SK-N-SH (cell line): Measurements from ENCODE around the gene DUSP23. TPM values are rescaled to one million over a fixed set of nuclear protein-coding genes. Genes with fewer than 3 reads are reported as not detected.

Experiments
- CTCF ChIA-PET: fragments of 300-600, 350-600 bp; formaldehyde crosslinking; extraction: SDS; loops from one replicate; lab custom pipeline; 2021; lab: Yijun Ruan, JAX
- POLR2A ChIA-PET: fragments of 350-600 bp; sonication (Branson Sonifier 250); formaldehyde crosslinking; extraction: SDS; loops from one replicate; lab custom pipeline; 2020; ENCODE audit warnings: antibody characterized with exemption, inconsistent platforms; lab: Yijun Ruan, JAX
- DNase-seq: peaks from one replicate; pipeline ENCODE4 v3.0.0; 2012
- H2AFZ ChIP-seq: fragments of 200-600 bp; sonication (generic); 2 replicates; pipeline ENCODE4 v1.8.1; 2016; ENCODE audit warnings: antibody characterized with exemption, mild to moderate bottlenecking, low read depth
- H3F3A ChIP-seq: fragments of 200-600 bp; sonication (generic); replicated peaks from 2 replicates; pipeline ENCODE3; 2016; ENCODE audit warnings: antibody characterized with exemption, mild to moderate bottlenecking; ENCODE audit not compliant: insufficient read depth
- H3K27ac ChIP-seq, 2 experiments: fragments of 200-500 bp in 1 of 2; fragments of 200-600 bp in 1 of 2; sonication (Bioruptor generic) in 1 of 2; sonication (generic), shearing (Covaris generic) in 1 of 2; 2 replicates each; pipeline versions ENCODE4 v1.5.1 to v1.6.1; 2014 to 2016; ENCODE audit warnings: low read depth in 2 of 2, inconsistent platforms in 1 of 2, low read length in 1 of 2, mild to moderate bottlenecking in 1 of 2, mixed read lengths in 1 of 2
- H3K27me3 ChIP-seq: fragments of 200-600 bp; sonication (generic), shearing (Covaris generic); 2 replicates; pipeline ENCODE4 v1.6.1; 2016; ENCODE audit warnings: mixed run types; ENCODE audit not compliant: insufficient read depth
- H3K36me3 ChIP-seq, 2 experiments: fragments of 200-500 bp in 1 of 2; fragments of 200-600 bp in 1 of 2; sonication (Bioruptor generic) in 1 of 2; sonication (generic) in 1 of 2; replicated peaks in 1 of 2; 2 replicates each; pipeline versions ENCODE3 to v1.5.1; 2014 to 2016; ENCODE audit warnings: low read length in 1 of 2, mild to moderate bottlenecking in 1 of 2; ENCODE audit not compliant: insufficient read depth in 2 of 2, control insufficient read depth in 1 of 2
- H3K4me1 ChIP-seq, 2 experiments: fragments of 200-500 bp in 1 of 2; fragments of 200-600 bp in 1 of 2; sonication (Bioruptor generic) in 1 of 2; sonication (generic), shearing (Covaris generic) in 1 of 2; 2 replicates each; pipeline versions ENCODE4 v1.5.1 to v1.6.1; 2014 to 2016; ENCODE audit warnings: low read depth in 1 of 2, low read length in 1 of 2, mixed run types in 1 of 2; ENCODE audit not compliant: insufficient read depth in 2 of 2, control insufficient read depth in 1 of 2
- H3K4me2 ChIP-seq: fragments of 200-600 bp; sonication (generic), shearing (Covaris generic); 2 replicates; pipeline ENCODE4 v1.6.1; 2017; ENCODE audit warnings: mixed run types
- H3K4me3 ChIP-seq, 2 experiments: fragments of 200-500 bp in 1 of 2; fragments of 200-600 bp in 1 of 2; sonication (Bioruptor generic) in 1 of 2; sonication (generic), shearing (Covaris generic) in 1 of 2; 2 replicates each; pipeline versions ENCODE4 v1.5.1 to v1.8.1; 2014 to 2016; ENCODE audit warnings: low read depth in 2 of 2, inconsistent platforms in 1 of 2, low read length in 1 of 2, mild to moderate bottlenecking in 1 of 2, mixed read lengths in 1 of 2, moderate library complexity in 1 of 2
- H3K79me2 ChIP-seq: fragments of 200-600 bp; sonication (generic); 2 replicates; pipeline ENCODE4 v1.8.1; 2017; ENCODE audit warnings: mild to moderate bottlenecking; ENCODE audit not compliant: insufficient read depth
- H3K9ac ChIP-seq: fragments of 200-600 bp; sonication (generic); 2 replicates; pipeline ENCODE4 v1.6.1; 2017; ENCODE audit warnings: mixed run types
- H3K9me2 ChIP-seq: fragments of 200-600 bp; sonication (generic); 2 replicates; pipeline ENCODE4 v1.6.1; 2017; ENCODE audit warnings: mixed run types
- H3K9me3 ChIP-seq: fragments of 200-600 bp; sonication (generic); 2 replicates; pipeline ENCODE4 v1.6.1; 2017; ENCODE audit warnings: mixed run types, mild to moderate bottlenecking, moderate library complexity
- H4K20me1 ChIP-seq: fragments of 200-600 bp; sonication (generic); 2 replicates; pipeline ENCODE4 v1.6.1; 2017; ENCODE audit warnings: mild to moderate bottlenecking, mixed run types; ENCODE audit not compliant: insufficient read depth
- EZH2phosphoT487 ChIP-seq: fragments of 200-600 bp; sonication (generic); IDR thresholded peaks from 2 replicates; pipeline ENCODE4 v1.6.1; 2017; ENCODE audit warnings: low read depth, mixed run types, mild to moderate bottlenecking, antibody characterized with exemption, moderate library complexity, borderline replicate concordance
- FOXM1 ChIP-seq: IDR thresholded peaks from 2 replicates; pipeline ENCODE4 v1.4.0; 2012; ENCODE audit warnings: low read depth, mild to moderate bottlenecking
- GATA2 ChIP-seq: sonication (generic); formaldehyde crosslinking; IDR thresholded peaks from 2 replicates; pipeline ENCODE4 v1.5.0; 2020; ENCODE audit warnings: mild to moderate bottlenecking, missing genetic modification reagents
- JUND ChIP-seq: IDR thresholded peaks from 2 replicates; pipeline ENCODE4 v1.4.0; 2012
- NFIC ChIP-seq: IDR thresholded peaks from 2 replicates; pipeline ENCODE4 v1.4.0; 2012; ENCODE audit warnings: borderline replicate concordance
- NRF1 ChIP-seq: IDR thresholded peaks from 2 replicates; pipeline ENCODE4 v1.6.1; 2012; ENCODE audit warnings: low read depth, mild to moderate bottlenecking, low read length
- RFX5 ChIP-seq: IDR thresholded peaks from 2 replicates; pipeline ENCODE4 v1.6.1; 2012; ENCODE audit warnings: mild to moderate bottlenecking, improper control_type of control experiment, low read length
- SIN3A ChIP-seq: IDR thresholded peaks from 2 replicates; pipeline ENCODE4 v1.6.1; 2012; ENCODE audit warnings: low read depth, mild to moderate bottlenecking, low read length, moderate library complexity, borderline replicate concordance
- SMC3 ChIP-seq: IDR thresholded peaks from 2 replicates; pipeline ENCODE4 v1.6.1; 2012; ENCODE audit warnings: low read depth, low read length, improper control_type of control experiment
- TAF1 ChIP-seq: IDR thresholded peaks from 2 replicates; pipeline ENCODE4 v1.6.1; 2012; ENCODE audit warnings: low read depth, mild to moderate bottlenecking, low read length, moderate library complexity, borderline replicate concordance
- TCF12 ChIP-seq: IDR thresholded peaks from 2 replicates; pipeline ENCODE4 v1.4.0; 2012
- TEAD4 ChIP-seq: IDR thresholded peaks from 2 replicates; pipeline ENCODE4 v1.4.0; 2012; ENCODE audit warnings: mild to moderate bottlenecking, borderline replicate concordance; ENCODE audit not compliant: insufficient read depth
- WGBS: methylation state at CpG from one replicate; pipeline ENCODE4 v1.1.6; 2017; ENCODE audit warnings: low lambda C conversion rate; 5-methylcytosine and 5-hydroxymethylcytosine counted together
- polyA plus RNA-seq, 3 experiments: library from polyadenylated mRNA; depleted of rRNA; stranded (reverse); fragments of >200 nt; gene quantifications; 2 replicates each; pipeline ENCODE4 v1.2.3, GENCODE V29; 2012
- TF ChIP-seq, protein P1 (sequence below): fragments of 150-350 bp; IDR thresholded peaks from 2 replicates; pipeline ENCODE4 v1.6.1; 2016; ENCODE audit warnings: mild to moderate bottlenecking, low read depth, low read length
- TF ChIP-seq, protein P2 (sequence below): IDR thresholded peaks from 2 replicates; pipeline ENCODE4; 2012
- TF ChIP-seq, protein P3 (sequence below): IDR thresholded peaks from 2 replicates; pipeline ENCODE4 v1.4.0; 2012; ENCODE audit warnings: low read depth, borderline replicate concordance
- TF ChIP-seq, protein P4 (sequence below): fragments of 200-600 bp; sonication (generic); IDR thresholded peaks from 2 replicates; pipeline ENCODE4 v1.6.1; 2017; ENCODE audit warnings: antibody characterized with exemption, mild to moderate bottlenecking, moderate library complexity

DUSP23 gene
- polyA plus RNA-seq, 1 of the 3 experiments (the other 2 are of a cell fraction): 41.2 TPM

DNA sequence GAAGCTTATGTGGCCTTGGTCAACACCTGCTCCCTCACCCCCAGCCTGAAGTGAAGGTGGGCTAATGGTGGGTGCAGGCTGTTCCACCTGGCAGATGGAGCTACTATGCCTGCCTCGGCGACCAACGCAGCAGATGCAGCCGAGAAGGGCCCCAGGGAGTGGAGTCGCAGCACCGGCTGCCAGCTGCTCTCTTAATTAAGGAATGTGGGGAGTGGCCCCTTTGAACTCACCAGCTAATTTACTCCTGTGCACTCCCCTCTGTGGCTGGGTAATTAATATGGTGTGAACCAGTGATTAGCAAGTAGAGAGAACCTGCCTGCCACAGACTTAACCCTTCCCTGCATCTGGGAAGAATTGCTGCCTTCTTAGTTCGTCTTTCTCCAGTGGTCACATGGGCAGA lies 42.6 kb downstream of the DUSP23 start:
- Histone ChIP-seq H3K79me2 (no peaks in the 10 kb centered on the region), H3K36me3 (no peaks in the 10 kb centered on the region), H3F3A (no peaks in the 10 kb centered on the region), H4K20me1 (no peaks in the 10 kb centered on the region), H3K9ac (no peak overlapping the region), H3K27ac (no peak overlapping the region), H3K4me2 (no peak overlapping the region), H3K27me3 (no peaks in the 10 kb centered on the region), H3K4me3 (no peak overlapping the region), H3K9me3 (no peaks in the 10 kb centered on the region), H3K4me1 (peaks cover 0 to 24% of the 10 kb centered on the region in 2 experiments; a peak in 1 of 4 replicates), H3K9me2 (no peaks in the 10 kb centered on the region), H2AFZ (no peak overlapping the region)
- POLR2A ChIA-PET: no interaction called here
- peak; percentile 25 for DNase-seq
- CTCF ChIA-PET: interaction anchor here (0.7 to 6.3 kb wide), 5 partner anchors 9 to 67 kb away, joined by 3 to 84 read pairs (median 21); partner anchors contain the start of gene FCRL6
- WGBS: 52% methylated on average over 7 of the region's 7 CpGs
- TF ChIP-seq, protein P1, sequence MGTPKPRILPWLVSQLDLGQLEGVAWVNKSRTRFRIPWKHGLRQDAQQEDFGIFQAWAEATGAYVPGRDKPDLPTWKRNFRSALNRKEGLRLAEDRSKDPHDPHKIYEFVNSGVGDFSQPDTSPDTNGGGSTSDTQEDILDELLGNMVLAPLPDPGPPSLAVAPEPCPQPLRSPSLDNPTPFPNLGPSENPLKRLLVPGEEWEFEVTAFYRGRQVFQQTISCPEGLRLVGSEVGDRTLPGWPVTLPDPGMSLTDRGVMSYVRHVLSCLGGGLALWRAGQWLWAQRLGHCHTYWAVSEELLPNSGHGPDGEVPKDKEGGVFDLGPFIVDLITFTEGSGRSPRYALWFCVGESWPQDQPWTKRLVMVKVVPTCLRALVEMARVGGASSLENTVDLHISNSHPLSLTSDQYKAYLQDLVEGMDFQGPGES: no peak
- TF ChIP-seq FOXM1: no peak

DNA sequence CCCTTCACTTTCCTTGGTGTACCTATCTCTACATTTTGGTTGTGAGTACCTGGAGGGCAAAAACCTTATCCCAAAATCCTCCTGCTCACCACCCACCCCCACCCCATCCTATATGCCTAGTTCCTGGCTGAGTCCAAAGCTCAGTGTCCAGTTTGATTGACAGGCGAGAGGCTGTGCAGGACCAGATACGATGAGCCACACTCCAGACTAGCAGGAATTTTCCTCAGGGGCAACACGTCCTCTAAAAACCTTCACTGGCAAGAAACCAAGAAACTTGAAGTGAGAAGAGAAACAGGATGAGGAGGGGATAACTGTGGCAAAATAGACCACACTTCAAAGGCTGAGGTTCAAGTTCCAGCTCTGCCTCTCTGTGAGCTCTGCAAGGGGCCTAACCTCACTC lies 44.8 kb downstream of the DUSP23 start:
- Histone ChIP-seq H3K9ac (no peak overlapping the region), H3K27ac (no peak overlapping the region), H3K4me1 (peaks cover 6 to 24% of the 10 kb centered on the region in 2 experiments; a peak in 2 of 4 replicates), H3K79me2 (no peaks in the 10 kb centered on the region), H3K27me3 (no peaks in the 10 kb centered on the region), H3K9me3 (no peaks in the 10 kb centered on the region), H4K20me1 (no peaks in the 10 kb centered on the region), H3K4me3 (no peak overlapping the region), H3K9me2 (no peaks in the 10 kb centered on the region), H3K4me2 (no peak overlapping the region), H3F3A (no peaks in the 10 kb centered on the region), H2AFZ (no peak overlapping the region), H3K36me3 (no peaks in the 10 kb centered on the region)
- TF ChIP-seq, protein P2, sequence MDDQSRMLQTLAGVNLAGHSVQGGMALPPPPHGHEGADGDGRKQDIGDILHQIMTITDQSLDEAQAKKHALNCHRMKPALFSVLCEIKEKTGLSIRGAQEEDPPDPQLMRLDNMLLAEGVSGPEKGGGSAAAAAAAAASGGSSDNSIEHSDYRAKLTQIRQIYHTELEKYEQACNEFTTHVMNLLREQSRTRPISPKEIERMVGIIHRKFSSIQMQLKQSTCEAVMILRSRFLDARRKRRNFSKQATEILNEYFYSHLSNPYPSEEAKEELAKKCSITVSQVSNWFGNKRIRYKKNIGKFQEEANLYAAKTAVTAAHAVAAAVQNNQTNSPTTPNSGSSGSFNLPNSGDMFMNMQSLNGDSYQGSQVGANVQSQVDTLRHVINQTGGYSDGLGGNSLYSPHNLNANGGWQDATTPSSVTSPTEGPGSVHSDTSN: peak; percentile 70
- TF ChIP-seq JUND: no peak
- no peak for DNase-seq
- ChIA-PET POLR2A (no interaction called here), CTCF (interaction anchor here (1.4 to 8.8 kb wide), 3 partner anchors 27 to 181 kb away, joined by 4 to 41 read pairs (median 21); no protein-coding TSS in a partner anchor)
- WGBS: 45% methylated on average over 3 of the region's 3 CpGs

DNA sequence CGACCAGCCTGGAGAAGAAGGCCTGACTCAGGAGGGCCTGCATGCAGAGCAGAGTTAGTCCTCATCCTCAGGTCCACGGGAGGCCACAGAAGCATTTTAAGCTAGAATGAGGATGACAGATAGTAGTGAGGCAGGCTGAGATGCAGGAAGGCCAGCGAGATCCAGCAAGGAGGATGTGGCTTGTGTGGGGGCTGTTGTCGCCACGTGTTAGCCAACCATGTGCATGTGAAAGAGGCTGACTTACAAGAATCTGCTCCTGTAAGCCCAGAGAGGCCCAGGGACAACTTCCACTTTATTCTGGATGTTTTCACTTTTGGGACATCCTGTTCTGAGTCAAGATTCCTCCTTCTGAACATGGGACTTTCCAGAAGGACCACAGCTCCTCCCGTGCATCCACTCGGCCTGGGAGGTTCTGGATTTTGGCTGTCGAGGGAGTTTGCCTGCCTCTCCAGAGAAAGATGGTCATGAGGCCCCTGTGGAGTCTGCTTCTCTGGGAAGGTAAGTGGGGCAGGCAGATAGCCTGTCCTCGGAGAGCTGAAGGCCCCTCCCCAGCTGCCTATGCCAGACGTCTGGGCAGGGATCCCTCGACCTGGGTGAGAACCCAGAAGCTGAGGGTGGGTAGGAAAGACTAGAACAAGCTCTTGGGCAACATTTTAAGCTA lies 45.8 kb downstream of the DUSP23 start, which contains the start of gene SLAMF8:
Gene SLAMF8, plus strand, starts transcription at position 433 of the 661 bp plus-strand sequence. Its CDS starts 26 bp downstream, at position 459.
- Histone ChIP-seq H2AFZ (0 out of 2 replicates have a peak within 1 kb of the TSS, but pooled peaks have one; percentile 29), H3K9me2 (no peaks in the 10 kb centered on the region), H3K79me2 (no peaks in the 10 kb centered on the region), H3K27me3 (no peaks in the 10 kb centered on the region), H3K4me2 (no peak within 1 kb of the TSS), H3K9me3 (no peaks in the 10 kb centered on the region), H3K9ac (no peak within 1 kb of the TSS), H3K4me1 (peaks cover 6 to 28% of the 10 kb centered on the region in 2 experiments; a peak in 2 of 4 replicates), H4K20me1 (no peaks in the 10 kb centered on the region), H3F3A (no peaks in the 10 kb centered on the region), H3K36me3 (no peaks in the 10 kb centered on the region), H3K27ac (no peak within 1 kb of the TSS), H3K4me3 (no peak within 1 kb of the TSS)
- no peak for DNase-seq
- WGBS: 82% methylated on average over 11 of the region's 11 CpGs
- POLR2A ChIA-PET: no interaction called here
- CTCF ChIA-PET: interaction anchor here (3.5 to 8.8 kb wide), 2 partner anchors 28 to 64 kb away, joined by 12 to 41 read pairs; no protein-coding TSS in a partner anchor
- TF ChIP-seq TEAD4 (no peak), NFIC (no peak), TCF12 (no peak), SIN3A (no peak), FOXM1 (no peak), GATA2 (CRISPR knock-in tag) (no peak), EZH2phosphoT487 (no peak), RFX5 (no peak), NRF1 (no peak), TAF1 (no peak), SMC3 (no peak)
- TF ChIP-seq, protein P3, sequence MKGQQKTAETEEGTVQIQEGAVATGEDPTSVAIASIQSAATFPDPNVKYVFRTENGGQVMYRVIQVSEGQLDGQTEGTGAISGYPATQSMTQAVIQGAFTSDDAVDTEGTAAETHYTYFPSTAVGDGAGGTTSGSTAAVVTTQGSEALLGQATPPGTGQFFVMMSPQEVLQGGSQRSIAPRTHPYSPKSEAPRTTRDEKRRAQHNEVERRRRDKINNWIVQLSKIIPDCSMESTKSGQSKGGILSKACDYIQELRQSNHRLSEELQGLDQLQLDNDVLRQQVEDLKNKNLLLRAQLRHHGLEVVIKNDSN: no peak
- TF ChIP-seq, protein P4, sequence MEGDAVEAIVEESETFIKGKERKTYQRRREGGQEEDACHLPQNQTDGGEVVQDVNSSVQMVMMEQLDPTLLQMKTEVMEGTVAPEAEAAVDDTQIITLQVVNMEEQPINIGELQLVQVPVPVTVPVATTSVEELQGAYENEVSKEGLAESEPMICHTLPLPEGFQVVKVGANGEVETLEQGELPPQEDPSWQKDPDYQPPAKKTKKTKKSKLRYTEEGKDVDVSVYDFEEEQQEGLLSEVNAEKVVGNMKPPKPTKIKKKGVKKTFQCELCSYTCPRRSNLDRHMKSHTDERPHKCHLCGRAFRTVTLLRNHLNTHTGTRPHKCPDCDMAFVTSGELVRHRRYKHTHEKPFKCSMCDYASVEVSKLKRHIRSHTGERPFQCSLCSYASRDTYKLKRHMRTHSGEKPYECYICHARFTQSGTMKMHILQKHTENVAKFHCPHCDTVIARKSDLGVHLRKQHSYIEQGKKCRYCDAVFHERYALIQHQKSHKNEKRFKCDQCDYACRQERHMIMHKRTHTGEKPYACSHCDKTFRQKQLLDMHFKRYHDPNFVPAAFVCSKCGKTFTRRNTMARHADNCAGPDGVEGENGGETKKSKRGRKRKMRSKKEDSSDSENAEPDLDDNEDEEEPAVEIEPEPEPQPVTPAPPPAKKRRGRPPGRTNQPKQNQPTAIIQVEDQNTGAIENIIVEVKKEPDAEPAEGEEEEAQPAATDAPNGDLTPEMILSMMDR: no peak
